A549 treated with Mapracorat at 1 μM for 4 hours (cell line): ENCODE measurements around the gene AURKA. TPM values are rescaled to one million over a fixed set of nuclear protein-coding genes. Genes with fewer than 3 reads are reported as not detected.

Experiments used
- total RNA-seq: library from RNA; stranded (reverse); fragments of 200-300 nt; extraction: Qiagen RNA extraction; gene quantifications from 5 replicates; pipeline ENCODE4 v1.2.3, GENCODE V29; 2022

Gene AURKA
- 94.7 to 105 TPM (median 103 TPM) in 5 replicates for total RNA-seq

GRCh38 chr20:56392132-56392880 lies at the start of gene AURKA, which contains the start of gene CSTF1:
Gene AURKA (minus strand): TSS chr20:56392215. CDS start chr20:56388197, 4,018 bp downstream.
Gene CSTF1 (plus strand): TSS chr20:56392645. CDS start chr20:56395553, 2,908 bp downstream.

DNA sequence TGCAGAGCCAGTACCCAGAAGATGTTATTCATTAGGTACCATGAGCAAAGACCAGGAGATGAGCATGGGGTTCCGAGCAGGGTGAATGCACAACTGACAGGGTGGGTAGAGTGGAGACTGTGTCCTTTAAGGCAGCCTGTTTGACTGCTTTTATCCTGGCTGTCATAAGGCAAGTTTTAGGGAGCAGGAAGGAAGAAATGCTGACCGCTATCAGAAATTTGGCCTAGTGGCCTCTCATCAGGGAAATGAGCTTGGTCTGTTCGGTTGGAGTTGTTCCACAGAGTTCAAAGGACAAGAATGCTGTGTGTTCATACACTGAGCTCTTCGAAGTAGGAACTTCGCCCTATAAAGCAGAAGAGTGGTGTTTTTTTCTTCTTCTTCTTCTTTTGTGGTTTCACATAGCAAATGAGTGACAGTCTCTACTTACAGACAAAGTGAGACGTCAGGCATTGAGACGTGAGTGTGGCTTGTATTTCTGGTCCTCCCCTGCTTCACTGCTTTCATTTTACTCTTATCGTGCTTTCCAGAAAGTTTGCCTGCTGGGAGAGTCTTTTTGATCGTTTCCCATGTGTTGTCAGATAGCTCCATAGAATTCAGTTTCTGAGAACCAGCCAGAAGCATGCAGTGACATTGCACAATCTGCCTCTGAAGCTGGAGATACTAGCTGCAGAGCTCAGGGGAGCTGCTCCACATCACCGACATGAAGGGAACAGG lies 19.9 kb upstream of the AURKA start, which contains the start of gene CASS4:
Gene CASS4, plus strand, starts transcription at position 502 of the 714 bp plus-strand sequence. Its CDS starts 199 bp downstream, at position 701.

GRCh38 chr20:56358600-56359211 lies 33.3 kb downstream of the AURKA start, which contains the start of gene FAM210B:
Gene FAM210B (plus strand): TSS chr20:56358974. CDS start chr20:56359006, 32 bp downstream.

Other genes with a start within 250 kb of the AURKA start
- gene MC3R, start 143.5 kb downstream of the AURKA start, total RNA-seq: not detected in 5 replicates
- 10.2 to 12.8 TPM (median 11.5 TPM) in 5 replicates for gene FAM210B, start 33.2 kb downstream of the AURKA start, total RNA-seq
- gene CSTF1, start 430 bp upstream of the AURKA start, total RNA-seq: 34.6 to 39.8 TPM (median 36.4 TPM) in 5 replicates
- 0.05 to 0.06 TPM in 2 of 5 replicates, not detected in the others for gene CASS4, start 20.0 kb upstream of the AURKA start, total RNA-seq
- 81.2 to 97.5 TPM (median 88.2 TPM) in 5 replicates for gene RTF2, start 76.4 kb upstream of the AURKA start, total RNA-seq
- gene FAM209A, start 132.5 kb upstream of the AURKA start, total RNA-seq: 0.28 to 0.43 TPM (median 0.30 TPM) in 4 of 5 replicates, not detected in the other
- gene FAM209B, start 141.0 kb upstream of the AURKA start, total RNA-seq: 0.22 to 0.67 TPM (median 0.34 TPM) in 5 replicates
- 13.1 to 15.0 TPM (median 13.5 TPM) in 5 replicates for gene TFAP2C, start 237.1 kb upstream of the AURKA start, total RNA-seq